K562 (cell line): ENCODE data around the gene LYPLA2. TPM values are rescaled to one million over a fixed set of nuclear protein-coding genes. Genes with fewer than 3 reads are reported as not detected.

Experiments used
- ATAC-seq: fragments of 200-7000 bp; cut with Tn5 transposase; 3 replicates; pipeline ENCODE4 v1.9.1; 2020; ENCODE audit warnings: moderate library complexity
- BruUV-seq: library from RNA; stranded (reverse); fragments of 400-500 nt; replicated peaks from 2 replicates; lab custom pipeline; 2021; lab: Mats Ljungman, UMichigan
- CTCF ChIA-PET: fragments of 300-600 bp; formaldehyde crosslinking; extraction: SDS; loops from one replicate; lab custom pipeline; 2021; ENCODE audit warnings: low intra/inter-chr PET ratio; lab: Yijun Ruan, JAX
- POLR2A ChIA-PET: fragments of 300-600, 350-650 bp; sonication (Branson Sonifier 250); formaldehyde crosslinking; extraction: SDS; loops from one replicate; lab custom pipeline; 2021; ENCODE audit warnings: antibody characterized with exemption, inconsistent platforms; lab: Yijun Ruan, JAX
- DNase-seq, 4 experiments: peaks; one replicate each; pipeline versions ENCODE4 v3.0.0 to v3.0.0-alpha.2; 2011 to 2018; ENCODE audit warnings: low spot score in 3 of 4, mixed read lengths in 3 of 4; ENCODE audit errors: extremely low read depth in 1 of 4
- FAIRE-seq: peaks from 2 replicates; lab custom pipeline; 2011; peaks lifted over from hg19 to GRCh38; lab: Jason Lieb, UNC
- H2AFZ ChIP-seq: 2 replicates; pipeline ENCODE4 v1.6.0; 2011; ENCODE audit warnings: low read depth, low read length, control low read depth, inconsistent platforms
- H3K27ac ChIP-seq: fragments of 200-600 bp; 3 replicates; pipeline ENCODE4 v1.8.0; 2011; ENCODE audit warnings: low read depth, mild to moderate bottlenecking, control low read depth, inconsistent platforms, low read length, moderate library complexity, mixed read lengths; ENCODE audit errors: extremely low read depth
- H3K27me3 ChIP-seq, 2 experiments: fragments of 300-600 bp in 1 of 2; 2 replicates in 1 of 2; 3 replicates in 1 of 2; pipeline versions ENCODE4 v1.6.0 to v1.8.0; 2011; ENCODE audit warnings: inconsistent platforms in 2 of 2, low read length in 2 of 2, mild to moderate bottlenecking in 1 of 2, mixed read lengths in 1 of 2, moderate library complexity in 1 of 2; ENCODE audit not compliant: control insufficient read depth in 2 of 2, insufficient read depth in 2 of 2
- H3K36me3 ChIP-seq: fragments of 300-600 bp; 3 replicates; pipeline ENCODE4 v1.8.0; 2011; ENCODE audit warnings: mild to moderate bottlenecking, low read length, inconsistent platforms; ENCODE audit not compliant: control insufficient read depth, insufficient read depth
- H3K4me1 ChIP-seq, 2 experiments: fragments of 200-600 bp in 1 of 2; replicated peaks in 1 of 2; 2 replicates in 1 of 2; 3 replicates in 1 of 2; pipeline versions ENCODE4 v1.5.1 to v1.8.0; 2011; ENCODE audit warnings: inconsistent platforms in 2 of 2, low read length in 2 of 2, mild to moderate bottlenecking in 1 of 2, mixed read lengths in 1 of 2, moderate library complexity in 1 of 2; ENCODE audit not compliant: control insufficient read depth in 2 of 2, insufficient read depth in 2 of 2
- H3K4me2 ChIP-seq: 2 replicates; pipeline ENCODE4 v1.6.1; 2011; ENCODE audit warnings: low read length, control low read depth, inconsistent platforms, mixed read lengths; ENCODE audit not compliant: insufficient read depth
- H3K4me3 ChIP-seq: fragments of 200-600 bp; sonication (generic), shearing (Covaris generic); 2 replicates; pipeline ENCODE4 v1.5.1; 2016; ENCODE audit warnings: control low read depth, inconsistent platforms
- H3K79me2 ChIP-seq: fragments of 200-600 bp; 3 replicates; pipeline ENCODE4 v1.8.0; 2011; ENCODE audit warnings: low read length, inconsistent platforms; ENCODE audit not compliant: control insufficient read depth, insufficient read depth
- H3K9ac ChIP-seq, 2 experiments: 2 replicates each; pipeline versions ENCODE4 v1.6.0 to v1.6.1; 2011; ENCODE audit warnings: low read depth in 2 of 2, low read length in 2 of 2, control low read depth in 1 of 2, inconsistent platforms in 1 of 2, mild to moderate bottlenecking in 1 of 2, mixed read lengths in 1 of 2; ENCODE audit not compliant: insufficient read depth in 1 of 2
- H3K9me1 ChIP-seq: one replicate; pipeline ENCODE4 v1.6.0; 2011; ENCODE audit warnings: inconsistent platforms, mild to moderate bottlenecking, low read length, moderate library complexity; ENCODE audit not compliant: control insufficient read depth, insufficient read depth
- H3K9me3 ChIP-seq: replicated peaks from 2 replicates; pipeline ENCODE4 v1.5.1; 2011; ENCODE audit warnings: low read depth, low read length, inconsistent platforms; ENCODE audit not compliant: control insufficient read depth, insufficient read depth
- H4K20me1 ChIP-seq: replicated peaks from 2 replicates; pipeline ENCODE4 v1.6.1; 2011; ENCODE audit warnings: low read length, inconsistent platforms, mixed read lengths; ENCODE audit not compliant: control insufficient read depth, insufficient read depth
- ARID2 ChIP-seq: fragments of 450-650 bp; IDR thresholded peaks from 2 replicates; pipeline ENCODE4 v1.6.1; 2017; ENCODE audit warnings: antibody characterized with exemption, mild to moderate bottlenecking
- BCL6 ChIP-seq: fragments of 250-450 bp; sonication (Bioruptor Pico); IDR thresholded peaks from 2 replicates; pipeline ENCODE4 v1.4.0; 2020
- CBX8 ChIP-seq: fragments of 200-600 bp; sonication (generic); IDR thresholded peaks from 2 replicates; pipeline ENCODE4 v1.6.1; 2012; ENCODE audit warnings: borderline replicate concordance, mixed run types, low read depth, mild to moderate bottlenecking, moderate library complexity, mixed read lengths, low read length, control low read depth, inconsistent platforms; ENCODE audit not compliant: poor library complexity, severe bottlenecking; ENCODE audit errors: extremely low read depth
- CREB1 ChIP-seq, 2 experiments: sonication (generic) in 1 of 2; formaldehyde crosslinking in 1 of 2; IDR thresholded peaks; 2 replicates each; pipeline versions ENCODE4 v1.6.1 to v1.8.0; 2012 to 2022; ENCODE audit warnings: inconsistent platforms in 1 of 2, mild to moderate bottlenecking in 1 of 2, missing genetic modification reagents in 1 of 2, moderate library complexity in 1 of 2
- CTCF ChIP-seq, 3 experiments: IDR thresholded peaks in 2 of 3; conservative IDR thresholded peaks in 1 of 3; 2 replicates each; pipeline ENCODE4 v1.5.1; 2011 to 2012; ENCODE audit warnings: low read length in 3 of 3, mild to moderate bottlenecking in 3 of 3, control low read depth in 2 of 3, improper control_type of control experiment in 1 of 3, inconsistent platforms in 1 of 3, low read depth in 1 of 3, mixed read lengths in 1 of 3, moderate library complexity in 1 of 3; ENCODE audit not compliant: insufficient read depth in 2 of 3
- CTCFL ChIP-seq: IDR thresholded peaks from 2 replicates; pipeline ENCODE4 v1.6.1; 2011; ENCODE audit warnings: borderline replicate concordance, low read depth, mild to moderate bottlenecking, moderate library complexity, low read length; ENCODE audit not compliant: insufficient read depth, poor library complexity, severe bottlenecking
- HOXB6 ChIP-seq: fragments of 250-450 bp; sonication (Bioruptor Pico); IDR thresholded peaks from 2 replicates; pipeline ENCODE4 v1.5.1; 2022; ENCODE audit warnings: mild to moderate bottlenecking, borderline replicate concordance
- KAT7 ChIP-seq: sonication (generic); formaldehyde crosslinking; IDR thresholded peaks from 2 replicates; pipeline ENCODE4 v1.8.0; 2022; ENCODE audit warnings: missing genetic modification reagents, mild to moderate bottlenecking, borderline replicate concordance
- LARP7 ChIP-seq: fragments of 450-650 bp; IDR thresholded peaks from 2 replicates; pipeline ENCODE4 v1.6.1; 2016
- MAFK ChIP-seq: IDR thresholded peaks from 2 replicates; pipeline ENCODE4 v1.6.1; 2011; ENCODE audit warnings: low read length, improper control_type of control experiment
- MTA1 ChIP-seq: fragments of 450-650 bp; IDR thresholded peaks from 2 replicates; pipeline ENCODE4 v1.6.1; 2017; ENCODE audit warnings: borderline replicate concordance
- RBM34 ChIP-seq: fragments of 200-400 bp; formaldehyde crosslinking; IDR thresholded peaks from 2 replicates; pipeline ENCODE4 v1.6.1; 2018; ENCODE audit warnings: low read length, borderline replicate concordance; ENCODE audit not compliant: insufficient read depth
- TCF7 ChIP-seq: sonication (generic); IDR thresholded peaks from 2 replicates; pipeline ENCODE4 v1.6.1; 2016; ENCODE audit warnings: antibody characterized with exemption, borderline replicate concordance
- ZBTB33 ChIP-seq: sonication (generic); formaldehyde crosslinking; IDR thresholded peaks from 2 replicates; pipeline ENCODE4 v1.8.1; 2023; ENCODE audit warnings: mild to moderate bottlenecking, missing genetic modification reagents
- ZNF551 ChIP-seq: fragments of 250-450 bp; sonication (Bioruptor Pico); IDR thresholded peaks from 2 replicates; pipeline ENCODE4 v1.5.0; 2021; ENCODE audit warnings: mild to moderate bottlenecking, moderate library complexity
- ZNF584 ChIP-seq: fragments of 200-800 bp; sonication (Bioruptor generic); IDR thresholded peaks from 2 replicates; pipeline ENCODE4 v1.6.1; 2016; ENCODE audit warnings: low read depth, mild to moderate bottlenecking, missing genetic modification characterization, missing compliant biosample characterization
- WGBS: fragments of 100-300 bp; shearing (Covaris generic); methylation state at CpG from one replicate; pipeline ENCODE4 v1.1.6; 2016; ENCODE audit warnings: low coverage, mixed read lengths; ENCODE audit not compliant: insufficient coverage; ENCODE audit errors: missing lambda C conversion rate; 5-methylcytosine and 5-hydroxymethylcytosine counted together
- in situ Hi-C: fragments of 300-500 bp; cut with MboI; formaldehyde crosslinking; loops from 4 replicates; pipeline ENCODE4 v1.15.0; 2018; ENCODE audit warnings: inconsistent platforms, mixed read lengths
- intact Hi-C: fragments of 100-400 bp; cut with micrococcal nuclease; formaldehyde crosslinking; loops from 2 replicates; pipeline ENCODE4 v1.14.2; 2022
- polyA plus RNA-seq, 8 experiments: library from polyadenylated mRNA; depleted of rRNA in 4 of 8; stranded (reverse) in 5 of 8; unstranded in 3 of 8; fragments of >200 nt; fragmentation: Nextera tagmentation in 2 of 8; fragmentation: Illumina TruSeq in 1 of 8; extraction: Ambion mirVana in 2 of 8; extraction: Trizol in 1 of 8; gene quantifications; 2 replicates each; pipeline versions ENCODE4 v1.2.1 to v1.2.3, GENCODE V29; 2011 to 2014; ENCODE audit warnings: inconsistent platforms in 1 of 8, missing spikeins in 1 of 8
- total RNA-seq, 7 experiments: library from RNA; depleted of rRNA in 6 of 7; stranded (reverse); fragments of >200 nt in 6 of 7; fragmentation: Illumina TruSeq in 2 of 7; extraction: Trizol in 2 of 7; gene quantifications; 2 replicates each; pipeline versions ENCODE4 v1.2.1 to v1.2.3, GENCODE V29; 2011 to 2021; ENCODE audit warnings: low replicate concordance in 1 of 7

LYPLA2 gene
- total and polyA plus RNA-seq, 9 of the 15 experiments (the other 6 are each of a cell fraction or from before 2014, with no cell fraction given), result 3.9 to 128 (median 60.1) TPM

GRCh38 chr1:23798662-23799142 lies 7.8 kb downstream of the LYPLA2 start:
- in situ Hi-C loops, result no loop called here
- Histone ChIP-seq H3K4me2 (peak overlapping the region; percentile 96; the same call in 1 of the 2 replicates), H3K4me3 (no peak overlapping the region), H3K27me3 (no peaks in the 10 kb centered on the region), H3K9me1 (peaks cover 5% of the 10 kb centered on the region), H3K27ac (peak overlapping the region; percentile 74), H3K4me1 (peaks cover 21 to 55% of the 10 kb centered on the region in 2 experiments), H3K36me3 (peaks cover 52% of the 10 kb centered on the region; the same call in 2 of the 3 replicates), H3K9ac (peak overlapping the region; percentile 70 to 93), H3K79me2 (peaks cover 24% of the 10 kb centered on the region), H3K9me3 (no peaks in the 10 kb centered on the region), H4K20me1 (no peaks in the 10 kb centered on the region), H2AFZ (no peak overlapping the region)
- peak; percentile 33 for ATAC-seq
- intact Hi-C loops, result no loop called here
- ChIA-PET POLR2A (interaction anchor here (0.6 to 6.8 kb wide), 9 partner anchors 8 to 91 kb away, joined by 3 to 71 read pairs (median 4); partner anchors contain the start of genes LYPLA2 and PITHD1), CTCF (no interaction called here)
- peak; percentile 43 to 70 (median 52) for DNase-seq
- no peak for FAIRE-seq
- BruUV-seq, result no TSS peak
- 78% methylated on average over 12 of the region's 12 CpGs for WGBS
- TF ChIP-seq HOXB6 (CRISPR knock-in tag) (no peak), ZNF584 (CRISPR knock-in tag) (no peak), ZNF551 (no peak), CTCF (IDR thresholded peaks at IDR 0.05 in 2 of 3, conservative IDR thresholded peaks at IDR 0.05 in 1 of 3; ENCODE audit: insufficient read depth in 2 of 3, low read depth in 1 of 3, low read length in 3 of 3) (peak; percentile 60 to 71 (median 60)), TCF7 (no peak), CBX8 (no peak), RBM34 (no peak), MAFK (no peak), CTCFL (peak; percentile 23), BCL6 (CRISPR knock-in tag) (no peak), CREB1 (IDR thresholded peaks at IDR 0.05) (no peak), CREB1 (CRISPR knock-in tag; IDR thresholded peaks at IDR 0.05) (0 out of 2 replicates have a peak, but pooled peaks have one; percentile 45), MTA1 (no peak), LARP7 (no peak), KAT7 (CRISPR knock-in tag) (0 out of 2 replicates have a peak, but pooled peaks have one; percentile 35), ARID2 (no peak), ZBTB33 (CRISPR knock-in tag) (peak; percentile 97)
